HG03175 (cell line): ENCODE measurements around the gene SPATA16.
"Not testable (repeated sequence)": the region's sequence is repeated elsewhere in the genome, so short reads cannot be mapped to it uniquely, and the experiment has no call there.

Experiments
- ATAC-seq: cut with Tn5 transposase; IDR thresholded peaks from one replicate; pipeline ENCODE4 v1.9.1; 2021; ENCODE audit warnings: mild to moderate bottlenecking, moderate library complexity; ENCODE audit not compliant: unreplicated experiment

The SPATA16 gene

DNA sequence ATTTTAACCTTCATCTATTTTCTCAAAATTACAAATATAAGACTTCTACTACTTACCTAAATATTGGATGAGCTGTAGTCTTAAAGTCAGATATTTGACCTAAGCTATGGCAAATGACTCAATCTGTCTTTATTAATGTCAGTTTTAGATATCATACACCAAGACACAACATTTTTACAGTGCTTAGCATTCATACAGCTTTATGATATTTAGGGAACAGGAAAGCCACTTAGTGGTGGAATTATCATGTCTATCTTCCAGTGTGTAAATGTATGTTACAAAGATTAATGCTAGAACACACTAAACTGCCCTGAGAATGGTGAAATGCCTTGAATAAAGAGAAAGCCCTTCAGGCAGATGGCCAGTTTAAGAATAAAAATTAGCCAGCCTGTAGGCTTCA is 135.0 kb downstream of the SPATA16 start:
- no peak for ATAC-seq

DNA sequence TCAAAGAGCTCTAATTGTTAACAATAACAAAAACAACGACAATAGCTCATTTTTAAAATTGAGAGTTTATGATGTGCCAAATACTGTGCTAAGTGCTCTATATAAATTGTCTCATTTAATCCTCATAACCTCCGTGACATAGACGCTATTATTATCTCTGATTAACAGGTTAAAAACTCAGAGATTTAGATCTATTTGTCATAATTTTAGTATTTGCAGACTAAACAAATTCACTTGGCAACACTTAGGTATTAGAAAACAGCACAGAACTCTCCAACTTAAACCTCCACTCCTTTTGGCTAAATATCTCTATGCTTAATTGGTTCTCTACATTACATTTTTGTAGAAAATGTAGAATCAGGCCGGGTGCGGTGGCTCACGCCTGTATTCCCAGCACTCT is 136.4 kb downstream of the SPATA16 start:
- no peak for ATAC-seq

DNA sequence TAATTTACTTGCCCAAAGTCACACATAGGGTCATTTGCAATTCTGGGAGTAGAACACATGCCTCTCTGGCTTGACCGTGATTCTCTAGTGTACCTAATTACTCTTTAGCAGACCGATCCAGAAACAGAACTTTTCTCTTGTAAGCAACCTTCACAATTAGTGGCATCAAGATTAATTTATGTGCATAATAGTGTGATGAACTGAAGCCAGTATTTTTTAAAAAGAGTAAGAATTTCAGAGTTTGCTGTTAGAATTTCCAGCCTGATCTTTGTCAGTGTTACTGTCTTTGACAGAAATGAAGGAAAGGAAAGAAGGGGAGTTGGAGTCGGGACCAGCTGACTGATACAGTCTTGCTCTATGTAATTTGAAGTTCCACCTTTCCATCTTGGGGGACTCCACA is 137.1 kb downstream of the SPATA16 start:
- no peak for ATAC-seq

GRCh38 chr3:173003471-173003870 is 137.6 kb downstream of the SPATA16 start:
- ATAC-seq = no peak

DNA sequence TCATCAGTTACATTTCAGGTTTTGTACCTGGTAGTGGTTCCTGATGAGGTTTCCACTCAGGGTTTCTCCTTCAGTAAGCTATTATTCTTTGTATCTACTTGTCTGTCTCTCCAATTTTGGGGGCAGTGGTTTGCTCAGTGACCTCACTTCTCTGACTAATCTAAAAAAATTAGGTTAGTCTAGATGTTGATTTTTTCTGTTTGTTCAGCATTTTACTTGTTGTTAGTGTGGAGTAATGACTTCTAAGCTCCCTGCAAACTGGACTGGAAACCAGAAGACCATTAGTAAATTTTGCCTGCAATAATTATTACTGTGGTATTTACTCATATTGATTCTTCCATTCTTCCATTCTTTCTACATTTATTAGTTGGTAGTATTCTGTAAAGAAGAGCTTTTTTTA is 139.4 kb downstream of the SPATA16 start:
- ATAC-seq = no peak

DNA sequence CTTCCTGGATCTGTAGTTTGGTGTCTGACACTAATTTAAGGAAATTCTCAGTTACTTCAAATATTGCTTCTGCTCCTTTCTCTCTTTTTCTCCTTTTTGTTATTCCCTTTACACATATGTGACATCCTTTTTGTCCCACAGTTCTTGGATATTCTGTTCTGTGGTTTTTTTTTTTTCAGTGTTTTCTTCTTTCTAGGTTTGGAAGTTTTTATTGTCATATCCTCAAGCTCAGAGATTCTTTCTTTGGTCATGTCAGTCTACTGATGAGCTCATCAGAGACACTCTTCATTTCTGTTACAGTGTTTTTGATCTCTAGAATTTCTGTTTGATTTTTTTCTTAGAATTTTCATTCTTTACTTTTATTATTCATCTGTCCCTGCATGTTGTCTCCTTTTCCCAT is 140.5 kb downstream of the SPATA16 start:
- no peak for ATAC-seq

GRCh38 chr3:172993412-172993811 is 147.6 kb downstream of the SPATA16 start:
- no peak for ATAC-seq

- ATAC-seq = no peak
These were observed 149.5 kb downstream of the SPATA16 start for GRCh38 chr3:172991424-172991996.

DNA sequence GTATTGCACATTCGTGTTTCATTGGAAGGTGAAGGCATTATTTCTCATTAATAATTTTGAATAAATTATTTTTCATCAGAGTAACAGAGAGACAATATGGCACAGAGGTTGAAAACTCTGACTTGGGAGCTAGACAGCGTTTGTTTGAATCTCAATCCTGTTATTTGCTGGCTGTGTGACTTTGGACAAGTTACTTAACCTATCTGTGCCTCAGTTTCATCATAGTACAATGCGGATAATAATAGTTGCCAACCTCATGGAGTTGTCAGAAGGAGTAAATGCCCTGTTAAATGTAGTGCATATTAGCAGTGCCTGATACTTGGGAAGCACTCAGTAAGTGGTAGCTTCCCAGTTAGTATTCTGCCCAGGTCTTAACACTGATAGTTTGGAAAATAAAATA is 151.7 kb downstream of the SPATA16 start:
- ATAC-seq = no peak

DNA sequence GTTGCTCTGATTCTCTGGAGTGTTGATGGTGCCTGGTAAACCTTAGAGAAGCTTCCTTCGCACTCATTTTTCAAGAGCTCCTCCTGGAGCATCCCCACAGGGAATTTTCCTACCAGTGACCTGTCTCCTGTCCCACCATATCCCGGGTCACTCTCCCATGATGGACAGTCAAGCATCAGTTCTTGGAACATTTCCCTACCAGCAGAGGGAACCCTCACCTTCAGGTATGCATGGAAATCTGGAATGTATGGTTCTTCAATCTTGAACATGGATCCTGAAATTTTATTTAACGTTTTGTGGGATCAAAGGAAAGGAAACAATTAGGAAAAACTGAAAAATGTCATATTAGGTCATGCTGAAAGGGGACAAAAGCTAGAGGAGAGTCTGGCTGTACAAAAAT is 153.8 kb downstream of the SPATA16 start:
- no peak for ATAC-seq

DNA sequence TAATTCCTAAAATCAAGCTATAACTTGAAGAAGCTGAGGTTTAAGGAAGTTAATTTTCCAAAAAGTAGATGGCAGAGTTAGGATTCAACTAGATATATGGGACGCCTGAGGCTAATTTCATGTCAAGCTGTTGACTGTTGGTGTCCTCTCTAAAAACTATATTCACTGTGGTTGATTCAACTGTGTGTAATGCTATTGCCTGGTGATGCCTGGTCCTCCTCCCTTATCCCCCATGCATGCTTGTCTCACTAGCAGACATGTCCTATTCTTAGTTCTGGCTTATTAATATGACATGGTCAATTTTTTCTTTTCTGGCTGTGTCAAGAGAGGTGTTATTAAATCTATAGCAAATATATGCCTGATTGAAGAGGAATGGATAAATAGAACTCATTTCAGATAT is 156.1 kb downstream of the SPATA16 start:
- no peak for ATAC-seq

- no peak for ATAC-seq
These were observed 158.2 kb downstream of the SPATA16 start for GRCh38 chr3:172982736-172983364.

- ATAC-seq = no peak
These were observed 159.5 kb downstream of the SPATA16 start for GRCh38 chr3:172981407-172981983.

DNA sequence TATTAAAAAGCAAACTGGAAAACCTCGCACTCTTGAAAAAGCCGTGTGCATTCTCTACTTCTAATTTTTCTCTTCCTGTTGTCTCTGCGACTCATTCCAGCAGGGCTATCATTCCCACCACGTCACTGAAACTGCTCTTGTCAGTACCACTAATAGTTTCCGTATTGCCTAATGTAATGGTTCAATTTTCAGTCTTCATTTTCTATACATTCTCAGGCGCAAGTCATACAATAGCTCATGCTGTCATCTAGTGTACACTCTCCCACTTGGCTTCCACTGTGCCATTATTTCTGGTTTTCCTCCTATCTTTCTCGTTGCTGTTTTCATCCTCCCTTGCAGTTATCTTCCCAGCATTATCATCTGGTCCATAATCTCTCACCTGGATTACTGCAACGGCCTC is 160.2 kb downstream of the SPATA16 start:
- ATAC-seq = no peak

- no peak for ATAC-seq
These were observed 163.3 kb downstream of the SPATA16 start for GRCh38 chr3:172977696-172978095.

- ATAC-seq = no peak
These were observed 166.1 kb downstream of the SPATA16 start for GRCh38 chr3:172974969-172975368.

DNA sequence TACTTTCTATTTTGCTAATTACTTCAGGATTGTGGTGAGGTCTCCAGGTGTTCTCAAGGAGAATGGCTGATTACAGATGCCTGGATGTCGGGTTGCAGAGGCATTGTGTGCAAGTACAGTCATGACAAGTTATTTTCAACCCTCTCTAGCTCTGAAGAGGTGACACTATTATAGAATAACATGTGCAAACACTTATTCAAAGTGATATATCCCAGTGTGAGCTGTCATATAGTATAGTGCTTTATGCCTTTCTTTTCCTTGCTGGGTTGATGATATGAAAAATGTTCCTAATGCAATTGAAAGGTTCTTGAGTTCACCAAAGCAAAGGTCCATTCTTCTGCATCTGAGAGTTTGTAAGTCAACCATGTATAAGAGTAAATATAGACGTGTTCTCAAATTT is 167.2 kb downstream of the SPATA16 start:
- ATAC-seq = no peak

- no peak for ATAC-seq
These were observed 168.3 kb downstream of the SPATA16 start for GRCh38 chr3:172972717-172973116.

- ATAC-seq = no peak
These were observed 169.0 kb downstream of the SPATA16 start for GRCh38 chr3:172972067-172972466.

GRCh38 chr3:172968646-172969045 is 172.4 kb downstream of the SPATA16 start:
- no peak for ATAC-seq

DNA sequence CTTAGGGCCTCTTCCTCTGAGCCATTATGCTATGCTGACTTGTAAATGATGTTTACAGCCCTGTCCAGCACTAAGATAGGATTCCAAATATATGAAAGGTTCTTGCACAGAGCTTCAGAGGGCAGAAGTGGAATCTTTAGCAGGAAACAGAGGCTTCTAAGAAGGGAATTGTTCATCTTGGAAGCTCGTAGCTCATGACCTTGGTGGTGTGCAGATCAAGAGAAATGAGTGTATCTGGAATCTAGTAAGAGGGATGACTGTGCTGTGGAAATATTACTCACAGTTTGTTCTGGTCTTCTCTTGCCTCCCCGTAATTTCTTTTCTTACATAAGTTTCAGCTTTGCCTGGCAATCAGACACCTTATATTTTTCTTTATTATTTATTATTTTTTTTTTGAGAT is 175.8 kb downstream of the SPATA16 start:
- ATAC-seq = no peak

GRCh38 chr3:172960626-172961182 is 180.3 kb downstream of the SPATA16 start:
- ATAC-seq = not testable (repeated sequence)
